ENCODE measurements around the gene SPDYE16. TPM values are rescaled to one million over a fixed set of nuclear protein-coding genes. Genes with fewer than 3 reads are reported as not detected.
"Not testable (repeated sequence)": the region's sequence is repeated elsewhere in the genome, so short reads cannot be mapped to it uniquely, and the experiment has no call there.

The SPDYE16 gene
- polyA plus RNA-seq, 4 donors: 1.3 to 6.0 (median 2.9) TPM

- not testable (repeated sequence) for DNase-seq (ENCODE audit: low read depth in 4 of 4, low spot score in 2 of 4)
Measured at GRCh38 chr7:76551992-76552391, 8.9 kb upstream of the SPDYE16 start.

GRCh38 chr7:76549855-76550248 lies 6.8 kb upstream of the SPDYE16 start:
- DNase-seq (ENCODE audit: low read depth in 4 of 4, low spot score in 2 of 4): not testable (repeated sequence)

DNA sequence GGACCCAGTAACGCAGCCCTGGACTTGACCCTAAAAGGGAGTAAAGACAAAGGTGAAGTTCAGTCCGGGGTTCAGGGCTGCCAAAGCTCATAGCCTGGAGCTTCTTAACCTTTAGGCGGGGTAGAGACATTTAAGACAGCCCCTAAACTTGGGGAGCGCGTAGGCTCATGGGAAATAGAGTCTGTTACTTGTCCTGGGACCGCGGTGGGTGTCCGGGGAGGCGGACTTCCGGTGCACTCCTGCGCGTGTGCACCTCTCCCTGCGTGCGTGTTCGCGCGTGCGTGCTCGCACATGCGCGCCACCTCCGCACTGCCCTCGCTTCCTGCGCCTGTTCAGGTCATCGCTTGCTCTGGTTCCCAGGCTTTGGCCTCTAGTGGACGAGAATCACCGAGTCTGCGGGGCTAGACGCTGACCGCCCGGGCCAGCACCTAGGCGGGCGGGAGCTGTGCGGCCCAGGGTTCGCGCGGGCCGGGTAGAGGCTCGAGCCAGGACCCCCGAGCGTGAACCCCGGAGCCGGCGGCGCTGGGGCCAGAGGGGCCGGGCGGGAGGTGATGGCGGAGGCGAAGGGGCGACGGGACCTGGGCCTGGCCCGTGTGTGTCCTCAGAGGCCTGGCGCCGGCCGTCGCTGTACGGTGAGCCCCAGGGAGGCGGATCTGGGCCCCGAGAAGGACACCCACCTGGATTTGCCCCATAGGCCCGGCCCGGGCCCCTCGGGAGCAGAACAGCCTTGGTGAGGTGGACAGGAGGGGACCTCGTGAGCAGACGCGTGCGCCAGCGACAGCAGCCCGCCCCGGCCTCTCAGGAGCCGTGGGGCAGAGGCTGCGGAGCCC lies 6.1 kb upstream of the SPDYE16 start:
- DNase-seq (ENCODE audit: low read depth in 4 of 4, low spot score in 2 of 4): peak; percentile 42 to 82 (median 60)

- not testable (repeated sequence) for DNase-seq (ENCODE audit: low read depth in 4 of 4, low spot score in 2 of 4)
Measured at GRCh38 chr7:76531643-76532042, 11.5 kb downstream of the SPDYE16 start.

- not testable (repeated sequence) for DNase-seq (ENCODE audit: low read depth in 4 of 4, low spot score in 2 of 4)
Measured at GRCh38 chr7:76526183-76526582, 16.9 kb downstream of the SPDYE16 start.

DNA sequence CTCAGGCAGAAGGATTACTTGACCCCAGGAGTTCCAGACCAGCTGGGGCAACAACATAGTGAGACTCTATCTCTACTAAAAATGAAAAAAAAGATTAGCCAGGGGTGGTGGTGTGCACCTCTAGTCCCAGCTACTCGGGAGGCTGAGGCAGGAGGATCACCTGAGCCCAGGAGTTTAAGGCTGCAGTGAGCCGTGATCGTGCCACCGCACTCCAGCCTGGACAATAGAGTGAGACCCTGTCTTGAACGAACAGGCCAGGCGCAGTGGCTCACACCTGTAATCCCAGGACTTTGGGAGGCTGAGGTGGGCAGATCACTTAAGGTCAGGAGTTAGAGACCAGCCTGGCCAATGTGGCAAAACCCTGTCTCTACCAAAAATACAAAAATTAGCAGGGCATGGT lies 26.2 kb downstream of the SPDYE16 start:
- DNase-seq (ENCODE audit: low read depth in 4 of 4, low spot score in 2 of 4): not testable (repeated sequence)

DNA sequence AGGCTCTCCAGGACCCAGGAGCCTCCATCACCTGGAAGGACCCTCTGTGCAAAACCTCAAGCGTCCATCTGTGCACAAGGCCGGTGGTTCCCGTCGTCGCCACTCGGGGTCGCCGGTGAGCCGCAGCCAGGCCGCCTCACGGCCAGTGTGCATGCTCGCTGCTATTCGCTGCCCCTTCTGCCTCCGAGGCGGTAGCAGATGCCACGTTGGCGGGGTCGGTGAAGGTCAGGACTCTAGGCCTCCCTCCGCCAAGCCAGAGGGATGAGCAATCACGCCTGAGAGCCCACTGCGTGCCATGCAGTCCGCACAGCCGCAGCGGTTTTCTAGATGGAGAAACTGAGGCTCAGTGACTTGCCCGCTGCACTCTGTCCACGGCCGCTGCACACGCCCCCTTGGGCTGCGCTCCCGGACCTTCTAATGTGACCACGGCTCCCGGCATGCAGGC lies 27.1 kb downstream of the SPDYE16 start:
- DNase-seq (ENCODE audit: low read depth in 4 of 4, low spot score in 2 of 4): no peak

DNA sequence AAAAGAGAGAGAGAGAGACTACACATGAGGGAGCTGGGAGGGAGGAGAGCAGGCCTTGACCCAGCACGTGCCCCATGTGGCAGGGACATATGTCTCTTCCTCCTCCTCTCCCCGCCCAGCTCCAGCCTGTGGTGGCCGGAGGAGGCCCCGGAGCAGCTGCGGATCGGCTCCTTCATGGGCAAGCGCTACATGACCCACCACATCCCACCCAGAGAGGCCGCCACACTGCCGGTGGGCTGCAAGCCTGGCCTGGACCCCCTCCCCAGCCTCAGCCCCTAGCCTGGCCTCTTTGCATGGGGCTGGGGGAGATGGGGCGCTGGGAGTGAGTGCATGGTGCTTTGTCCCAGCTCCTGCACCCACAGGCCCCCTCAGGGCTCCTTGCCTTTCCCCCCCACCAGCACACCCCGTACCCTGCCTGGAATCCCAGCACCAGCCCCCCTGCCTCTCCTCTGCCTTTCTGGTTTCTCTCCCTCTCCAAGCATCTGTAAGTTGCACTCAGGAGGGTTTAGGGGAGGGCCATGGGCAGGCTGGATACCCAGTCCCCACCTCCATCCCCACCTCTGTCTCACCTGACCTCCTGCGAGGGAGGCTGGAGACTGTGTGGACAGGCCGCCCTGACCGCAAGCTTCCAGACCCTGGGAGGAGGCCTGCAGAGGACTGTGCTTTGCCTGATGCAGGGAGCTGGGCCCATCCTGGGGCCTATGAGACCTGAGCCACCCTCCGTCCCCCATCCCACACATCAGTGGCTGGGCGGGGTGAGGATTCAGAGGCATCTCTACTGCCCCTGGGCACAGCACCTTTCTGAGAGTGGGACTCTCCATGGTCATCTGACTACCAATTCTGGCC lies 27.9 kb downstream of the SPDYE16 start:
- DNase-seq (ENCODE audit: low read depth in 4 of 4, low spot score in 2 of 4): no peak

DNA sequence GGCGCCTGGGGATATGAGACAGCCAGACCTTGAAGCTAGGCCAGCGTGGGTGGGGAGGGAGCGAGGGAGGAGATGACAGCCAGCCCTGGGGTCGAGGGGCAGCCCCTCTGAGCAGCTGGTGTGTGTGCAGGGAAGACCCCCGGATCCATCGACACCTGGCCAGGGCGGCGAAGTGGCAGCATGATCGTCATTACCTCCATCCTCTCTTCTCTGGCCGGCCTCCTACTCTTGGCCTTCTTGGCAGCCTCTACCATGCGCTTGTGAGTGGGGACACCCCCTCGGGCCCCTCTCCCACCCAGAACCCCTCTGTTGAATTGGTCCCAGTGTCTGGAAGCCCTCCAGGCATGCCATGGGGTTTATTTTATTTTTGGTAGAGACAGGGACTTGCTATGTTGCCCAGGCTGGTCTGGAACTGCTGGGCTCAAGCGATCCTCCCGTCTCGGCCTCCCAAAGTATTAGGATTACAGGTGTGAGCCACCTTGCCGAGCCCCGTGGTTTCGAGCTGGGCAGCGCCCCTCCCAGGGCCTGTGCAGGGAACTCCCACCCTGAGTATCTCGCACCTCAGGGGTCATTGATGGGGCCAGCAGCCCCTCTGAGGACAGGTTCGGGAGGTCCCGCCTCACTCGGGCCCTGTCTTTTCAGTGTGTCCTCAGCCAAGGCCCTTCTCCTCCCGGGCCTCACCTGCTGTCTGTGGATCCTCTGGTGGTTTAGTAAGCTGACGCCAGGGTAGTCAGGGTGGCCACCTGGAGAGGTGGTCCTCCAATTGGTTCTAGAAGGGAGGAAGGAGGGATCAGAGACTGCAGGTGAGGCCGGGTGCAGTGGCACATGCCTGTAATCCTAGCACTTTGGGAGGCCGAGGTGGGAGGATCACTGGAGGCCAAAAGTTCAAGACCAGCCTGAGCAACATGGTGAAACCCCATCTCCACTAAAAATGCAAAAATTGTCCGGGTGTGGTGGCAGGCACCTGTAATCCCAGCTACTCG lies 29.0 kb downstream of the SPDYE16 start:
- no peak for DNase-seq (ENCODE audit: low read depth in 4 of 4, low spot score in 2 of 4)

GRCh38 chr7:76512941-76513816 lies 29.9 kb downstream of the SPDYE16 start:
- no peak for DNase-seq (ENCODE audit: low read depth in 4 of 4, low spot score in 2 of 4)

- not testable (repeated sequence) for DNase-seq (ENCODE audit: low read depth in 4 of 4, low spot score in 2 of 4)
Measured at GRCh38 chr7:76511911-76512885, 30.9 kb downstream of the SPDYE16 start.

DNA sequence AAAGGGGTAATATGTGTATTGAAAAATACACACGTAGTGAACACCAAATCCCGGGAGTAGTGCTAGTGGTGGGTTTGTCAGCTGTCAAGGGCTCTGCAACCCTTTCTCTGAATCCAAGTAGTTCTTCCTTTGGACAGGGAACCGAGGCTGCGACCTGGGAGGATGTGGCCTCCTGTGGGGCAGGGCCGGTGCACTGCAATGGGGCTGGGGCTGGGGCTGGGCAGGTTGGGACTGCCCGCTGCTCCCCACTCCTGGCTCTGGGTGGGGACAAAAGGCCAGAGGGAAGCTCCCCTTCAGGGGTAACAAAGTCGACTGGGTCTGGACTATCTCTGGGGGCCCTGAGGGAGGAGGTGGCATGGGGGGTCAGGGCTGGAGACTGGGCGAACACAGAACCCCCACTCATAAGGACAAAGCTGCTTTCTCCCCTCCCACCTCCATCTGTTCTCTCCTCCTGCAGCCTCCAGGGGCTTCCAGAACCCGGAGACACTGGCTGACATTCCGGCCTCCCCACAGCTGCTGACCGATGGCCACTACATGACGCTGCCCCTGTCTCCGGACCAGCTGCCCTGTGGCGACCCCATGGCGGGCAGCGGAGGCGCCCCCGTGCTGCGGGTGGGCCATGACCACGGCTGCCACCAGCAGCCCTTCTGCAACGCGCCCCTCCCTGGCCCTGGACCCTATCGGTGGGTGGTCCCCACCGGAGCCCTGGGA lies 31.7 kb downstream of the SPDYE16 start:
- DNase-seq (ENCODE audit: low read depth in 4 of 4, low spot score in 2 of 4): not testable (repeated sequence)

- DNase-seq (ENCODE audit: low read depth in 4 of 4, low spot score in 2 of 4): no peak
Measured at GRCh38 chr7:76509931-76510877, 32.9 kb downstream of the SPDYE16 start, which contains the start of gene UPK3B. TSS of gene UPK3B (plus strand) at chr7:76510552. CDS start at chr7:76510653, 101 bp downstream.

DNA sequence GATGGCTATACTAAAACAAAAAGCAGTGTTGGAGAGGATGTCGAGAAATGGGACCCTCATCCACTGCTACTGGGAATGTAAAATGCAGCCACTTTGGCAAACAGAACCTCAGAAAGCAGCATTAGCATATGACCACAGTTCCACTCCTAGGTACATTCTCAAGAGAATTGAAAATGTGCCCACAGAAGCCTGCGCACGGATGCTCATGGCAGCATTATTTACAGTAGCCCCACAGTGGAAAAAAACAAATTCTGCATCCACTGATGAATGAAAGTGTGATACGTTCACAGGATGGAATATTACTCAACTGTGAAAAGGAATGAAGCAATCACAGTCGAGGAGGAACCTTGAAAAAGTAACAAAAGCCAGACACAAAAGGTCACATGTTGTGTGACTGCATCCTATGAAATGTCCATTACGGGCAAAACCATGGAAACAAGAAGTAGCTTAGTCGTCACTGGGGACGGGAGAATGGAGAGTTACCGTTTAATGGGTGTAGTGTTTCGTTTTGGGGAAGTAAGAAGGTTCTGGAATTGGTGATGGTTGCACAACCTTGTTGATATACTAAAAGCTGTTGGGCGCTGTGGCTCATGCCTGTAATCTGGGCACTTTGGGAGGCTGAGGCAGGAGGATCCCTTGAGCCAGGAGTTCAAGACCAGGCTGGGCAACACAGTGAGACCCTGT lies 35.2 kb downstream of the SPDYE16 start:
- no peak for DNase-seq (ENCODE audit: low read depth in 4 of 4, low spot score in 2 of 4)

GRCh38 chr7:76506643-76507042 lies 36.5 kb downstream of the SPDYE16 start:
- not testable (repeated sequence) for DNase-seq (ENCODE audit: low read depth in 4 of 4, low spot score in 2 of 4)

- no peak for DNase-seq (ENCODE audit: low read depth in 4 of 4, low spot score in 2 of 4)
Measured at GRCh38 chr7:76506081-76506440, 37.0 kb downstream of the SPDYE16 start.
